ENCODE measurements around the gene CMA1.
"Not testable (repeated sequence)": the region's sequence is repeated elsewhere in the genome, so short reads cannot be mapped to it uniquely, and the experiment has no call there.

The CMA1 gene

DNA sequence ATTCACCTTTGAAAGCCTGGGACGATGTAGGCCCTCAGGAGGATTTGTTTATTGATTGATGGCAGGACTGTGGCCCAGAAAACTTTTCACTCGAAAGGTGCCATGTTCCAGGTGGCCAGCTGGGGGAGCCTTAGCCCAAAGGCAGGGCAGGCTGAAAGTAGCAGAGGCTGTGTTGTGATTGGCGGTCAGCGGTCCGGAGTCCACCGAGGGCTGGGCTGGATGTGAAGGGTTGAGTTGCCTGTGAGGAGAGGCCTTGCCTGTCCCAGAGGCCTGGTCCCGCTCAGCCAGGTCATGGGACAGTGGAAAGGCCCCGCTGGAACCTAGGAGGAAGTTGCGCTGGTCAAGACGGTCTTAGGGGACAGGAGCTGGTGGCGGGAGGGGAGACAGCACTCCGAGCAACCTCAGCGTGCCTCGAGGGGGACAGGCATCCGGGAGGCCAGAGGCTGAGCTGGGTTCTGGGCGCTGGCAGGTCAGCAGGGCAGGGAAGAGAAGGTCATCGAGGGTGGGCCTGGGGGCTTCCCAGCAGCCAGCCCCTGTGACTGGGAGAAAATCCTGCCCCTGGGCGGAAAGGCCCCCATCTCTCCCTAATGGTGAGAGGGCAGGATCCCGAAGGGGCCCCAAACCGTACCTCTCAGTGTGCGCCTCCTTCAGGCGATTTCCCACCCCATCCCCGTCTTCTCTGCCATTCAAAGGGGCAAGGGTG lies 26.3 kb downstream of the CMA1 start:
- peak; percentile 18 for DNase-seq (ENCODE audit: low read depth)
- peak; percentile 61 for TF ChIP-seq CTCF (conservative IDR thresholded peaks at IDR 0.05; ENCODE audit: control insufficient read depth, insufficient read depth, low read depth, low read length)
- H3K4me3 ChIP-seq (ENCODE audit: control insufficient read depth, low read depth, low read length): no peak overlapping the region

GRCh38 chr14:24479999-24480398 lies 28.1 kb downstream of the CMA1 start:
- H3K4me3 ChIP-seq (ENCODE audit: control insufficient read depth, low read depth, low read length); DNase-seq (ENCODE audit: low read depth): not testable (repeated sequence)

- no peak for DNase-seq (ENCODE audit: low read depth)
- H3K4me3 ChIP-seq (ENCODE audit: control insufficient read depth, low read depth, low read length): no peak overlapping the region
- no peak for TF ChIP-seq CTCF (conservative IDR thresholded peaks at IDR 0.05; ENCODE audit: control insufficient read depth, insufficient read depth, low read depth, low read length)
Measured at GRCh38 chr14:24475261-24475660, 32.8 kb downstream of the CMA1 start.

DNA sequence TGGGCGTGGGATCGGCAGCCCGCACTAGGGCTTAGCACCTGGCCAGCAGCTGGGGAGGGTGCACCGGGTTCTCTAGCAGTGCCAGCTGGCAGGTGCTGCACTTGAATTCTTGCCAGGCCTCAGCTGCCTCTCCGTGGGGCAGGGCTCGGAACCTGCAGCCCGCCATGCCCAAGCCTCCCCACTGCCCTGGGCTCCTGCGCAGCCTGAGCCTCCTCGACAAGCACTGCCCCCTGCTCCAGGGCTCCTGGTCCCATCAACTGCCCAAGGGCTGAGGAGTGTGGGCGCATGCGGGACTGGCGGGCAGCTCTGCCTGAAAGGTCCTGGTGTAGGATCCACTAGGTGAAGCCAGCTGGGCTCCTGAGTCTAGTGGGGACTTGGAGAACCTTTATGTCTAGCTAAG lies 34.9 kb downstream of the CMA1 start:
- no peak overlapping the region for H3K4me3 ChIP-seq (ENCODE audit: control insufficient read depth, low read depth, low read length)
- TF ChIP-seq CTCF (conservative IDR thresholded peaks at IDR 0.05; ENCODE audit: control insufficient read depth, insufficient read depth, low read depth, low read length): no peak
- DNase-seq (ENCODE audit: low read depth): no peak

GRCh38 chr14:24470450-24470849 lies 37.6 kb downstream of the CMA1 start:
- not testable (repeated sequence) for H3K4me3 ChIP-seq (ENCODE audit: control insufficient read depth, low read depth, low read length)

GRCh38 chr14:24465805-24466204 lies 42.3 kb downstream of the CMA1 start:
- no peak for DNase-seq (ENCODE audit: low read depth)
- TF ChIP-seq CTCF (conservative IDR thresholded peaks at IDR 0.05; ENCODE audit: control insufficient read depth, insufficient read depth, low read depth, low read length): no peak
- no peak overlapping the region for H3K4me3 ChIP-seq (ENCODE audit: control insufficient read depth, low read depth, low read length)

More at GRCh38 chr14:24470450-24470849, 37.6 kb downstream of the CMA1 start:
- DNase-seq (ENCODE audit: low read depth): not testable (repeated sequence)

GRCh38 chr14:24465368-24465767 lies 42.7 kb downstream of the CMA1 start:
- H3K4me3 ChIP-seq (ENCODE audit: control insufficient read depth, low read depth, low read length): no peak overlapping the region
- TF ChIP-seq CTCF (conservative IDR thresholded peaks at IDR 0.05; ENCODE audit: control insufficient read depth, insufficient read depth, low read depth, low read length): no peak
- DNase-seq (ENCODE audit: low read depth): no peak
